ENCODE results near the gene TAF1B.

DNA sequence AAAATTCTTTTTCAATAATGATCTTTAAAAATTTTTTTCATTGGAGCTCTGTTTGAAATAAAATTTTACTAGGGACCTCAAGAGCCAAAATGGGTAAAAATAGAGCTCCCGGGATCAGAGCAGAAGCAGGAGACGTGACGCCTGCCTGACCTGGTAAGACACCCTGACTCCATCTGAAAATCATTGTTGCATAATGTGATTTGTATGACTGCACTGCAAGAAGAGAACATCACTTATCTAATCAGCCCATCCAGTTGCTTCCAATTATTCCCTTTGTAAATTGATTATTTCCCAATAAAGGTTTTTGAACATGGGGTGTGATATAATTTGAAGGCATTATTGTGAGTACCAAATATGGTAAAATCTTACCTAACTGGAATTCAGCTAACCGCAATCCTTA lies 17.1 kb upstream of the TAF1B start:
- TF ChIP-seq, protein P1, sequence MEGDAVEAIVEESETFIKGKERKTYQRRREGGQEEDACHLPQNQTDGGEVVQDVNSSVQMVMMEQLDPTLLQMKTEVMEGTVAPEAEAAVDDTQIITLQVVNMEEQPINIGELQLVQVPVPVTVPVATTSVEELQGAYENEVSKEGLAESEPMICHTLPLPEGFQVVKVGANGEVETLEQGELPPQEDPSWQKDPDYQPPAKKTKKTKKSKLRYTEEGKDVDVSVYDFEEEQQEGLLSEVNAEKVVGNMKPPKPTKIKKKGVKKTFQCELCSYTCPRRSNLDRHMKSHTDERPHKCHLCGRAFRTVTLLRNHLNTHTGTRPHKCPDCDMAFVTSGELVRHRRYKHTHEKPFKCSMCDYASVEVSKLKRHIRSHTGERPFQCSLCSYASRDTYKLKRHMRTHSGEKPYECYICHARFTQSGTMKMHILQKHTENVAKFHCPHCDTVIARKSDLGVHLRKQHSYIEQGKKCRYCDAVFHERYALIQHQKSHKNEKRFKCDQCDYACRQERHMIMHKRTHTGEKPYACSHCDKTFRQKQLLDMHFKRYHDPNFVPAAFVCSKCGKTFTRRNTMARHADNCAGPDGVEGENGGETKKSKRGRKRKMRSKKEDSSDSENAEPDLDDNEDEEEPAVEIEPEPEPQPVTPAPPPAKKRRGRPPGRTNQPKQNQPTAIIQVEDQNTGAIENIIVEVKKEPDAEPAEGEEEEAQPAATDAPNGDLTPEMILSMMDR (IDR thresholded peaks at IDR 0.05): no peak
- TF ChIP-seq POLR2A (IDR thresholded peaks at IDR 0.05): no peak

All from prostate gland (tissue), 2 donors.